GM23338 (cell line): ENCODE measurements around the gene DUSP3.

Experiments
- CREB1 ChIP-seq: fragments of 250-450 bp; sonication (Bioruptor Pico); IDR thresholded peaks from 2 replicates; pipeline ENCODE4 v1.5.0; 2020; ENCODE audit warnings: low read depth, mild to moderate bottlenecking, moderate library complexity
- EZH2 ChIP-seq: fragments of 200-600 bp; sonication (generic); IDR thresholded peaks from one replicate; pipeline ENCODE4 v1.8.0; 2017; ENCODE audit warnings: antibody characterized with exemption, mild to moderate bottlenecking, low read depth; ENCODE audit not compliant: unreplicated experiment
- EZH2phosphoT487 ChIP-seq: fragments of 200-600 bp; sonication (generic); IDR thresholded peaks from one replicate; pipeline ENCODE4 v1.8.1; 2018; ENCODE audit warnings: antibody characterized with exemption; ENCODE audit not compliant: unreplicated experiment
- POLR2AphosphoS5 ChIP-seq: IDR thresholded peaks from 2 replicates; pipeline ENCODE4 v1.6.1; 2016; ENCODE audit warnings: antibody characterized with exemption, low read depth
- TF ChIP-seq, protein P1 (sequence below), 2 experiments: fragments of 200-600 bp in 1 of 2; sonication (generic) in 1 of 2; conservative IDR thresholded peaks; 2 replicates each; pipeline versions ENCODE4 v1.5.1 to v1.6.1; 2016 to 2017; ENCODE audit warnings: antibody characterized with exemption in 2 of 2, low read depth in 2 of 2, mild to moderate bottlenecking in 2 of 2, moderate library complexity in 1 of 2
- TF ChIP-seq, protein P2 (sequence below): IDR thresholded peaks from 2 replicates; pipeline ENCODE4 v1.6.1; 2016; ENCODE audit warnings: antibody characterized with exemption

DNA sequence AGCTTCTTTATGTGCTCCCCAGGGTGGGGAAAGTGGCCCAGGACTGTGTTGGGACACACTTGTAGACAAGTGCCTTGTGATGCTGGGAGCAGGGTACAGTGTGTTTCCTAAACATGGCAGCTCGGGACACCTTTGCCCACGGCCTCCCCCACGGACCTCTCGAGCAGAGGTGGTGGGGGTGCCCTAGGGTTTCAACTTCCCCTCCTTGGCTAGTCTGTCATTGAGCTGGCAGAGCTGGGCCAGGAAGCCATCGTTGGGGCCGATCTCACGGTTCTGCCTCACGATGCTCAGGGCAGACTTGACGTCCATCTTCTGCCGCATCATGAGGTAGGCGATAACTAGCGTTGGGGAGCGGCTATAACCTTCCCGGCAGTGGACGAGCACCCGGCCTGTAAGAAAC lies 9.4 kb downstream of the DUSP3 start:
- TF ChIP-seq EZH2 (no peak), POLR2AphosphoS5 (no peak), EZH2phosphoT487 (no peak), CREB1 (CRISPR knock-in tag) (no peak)
- TF ChIP-seq, protein P1, sequence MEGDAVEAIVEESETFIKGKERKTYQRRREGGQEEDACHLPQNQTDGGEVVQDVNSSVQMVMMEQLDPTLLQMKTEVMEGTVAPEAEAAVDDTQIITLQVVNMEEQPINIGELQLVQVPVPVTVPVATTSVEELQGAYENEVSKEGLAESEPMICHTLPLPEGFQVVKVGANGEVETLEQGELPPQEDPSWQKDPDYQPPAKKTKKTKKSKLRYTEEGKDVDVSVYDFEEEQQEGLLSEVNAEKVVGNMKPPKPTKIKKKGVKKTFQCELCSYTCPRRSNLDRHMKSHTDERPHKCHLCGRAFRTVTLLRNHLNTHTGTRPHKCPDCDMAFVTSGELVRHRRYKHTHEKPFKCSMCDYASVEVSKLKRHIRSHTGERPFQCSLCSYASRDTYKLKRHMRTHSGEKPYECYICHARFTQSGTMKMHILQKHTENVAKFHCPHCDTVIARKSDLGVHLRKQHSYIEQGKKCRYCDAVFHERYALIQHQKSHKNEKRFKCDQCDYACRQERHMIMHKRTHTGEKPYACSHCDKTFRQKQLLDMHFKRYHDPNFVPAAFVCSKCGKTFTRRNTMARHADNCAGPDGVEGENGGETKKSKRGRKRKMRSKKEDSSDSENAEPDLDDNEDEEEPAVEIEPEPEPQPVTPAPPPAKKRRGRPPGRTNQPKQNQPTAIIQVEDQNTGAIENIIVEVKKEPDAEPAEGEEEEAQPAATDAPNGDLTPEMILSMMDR (conservative IDR thresholded peaks at IDR 0.05; ENCODE audit: low read depth in 2 of 2): no peak
- TF ChIP-seq, protein P2, sequence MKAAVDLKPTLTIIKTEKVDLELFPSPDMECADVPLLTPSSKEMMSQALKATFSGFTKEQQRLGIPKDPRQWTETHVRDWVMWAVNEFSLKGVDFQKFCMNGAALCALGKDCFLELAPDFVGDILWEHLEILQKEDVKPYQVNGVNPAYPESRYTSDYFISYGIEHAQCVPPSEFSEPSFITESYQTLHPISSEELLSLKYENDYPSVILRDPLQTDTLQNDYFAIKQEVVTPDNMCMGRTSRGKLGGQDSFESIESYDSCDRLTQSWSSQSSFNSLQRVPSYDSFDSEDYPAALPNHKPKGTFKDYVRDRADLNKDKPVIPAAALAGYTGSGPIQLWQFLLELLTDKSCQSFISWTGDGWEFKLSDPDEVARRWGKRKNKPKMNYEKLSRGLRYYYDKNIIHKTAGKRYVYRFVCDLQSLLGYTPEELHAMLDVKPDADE: no peak
